CD4-positive, alpha-beta T cell (primary cell): ENCODE results near the gene NNMT. TPM values are rescaled to one million over a fixed set of nuclear protein-coding genes. Genes with fewer than 3 reads are reported as not detected.

Experiments
- ATAC-seq: fragments of 200-7000 bp; cut with Tn5 transposase; one replicate; pipeline ENCODE4 v1.10.0; 2022; ENCODE audit warnings: mild to moderate bottlenecking; ENCODE audit not compliant: poor library complexity
- CTCF ChIA-PET: fragments of 350-600 bp; sonication (Branson Sonifier 250); formaldehyde crosslinking; loops from one replicate; lab custom pipeline; 2021; ENCODE audit warnings: antibody characterized with exemption, inconsistent platforms; lab: Charles Lee
- POLR2A ChIA-PET: fragments of 350-600 bp; sonication (Branson Sonifier 250); formaldehyde crosslinking; loops from one replicate; lab custom pipeline; 2021; ENCODE audit warnings: antibody characterized with exemption, inconsistent platforms; lab: Charles Lee
- DNase-seq, 14 experiments: peaks; one replicate each; pipeline ENCODE4 v3.0.0-alpha.2; 2013 to 2020; ENCODE audit warnings: mixed read lengths in 2 of 14
- H3K27ac ChIP-seq, 2 donors: one replicate each; pipeline versions ENCODE4 v1.5.1 to v1.7.0; 2013; ENCODE audit warnings: low read length in 2 of 2, low read depth in 1 of 2, mild to moderate bottlenecking in 1 of 2
- H3K27me3 ChIP-seq, 2 experiments: 1 replicate in 1 of 2; 2 replicates in 1 of 2; pipeline versions ENCODE4 v1.6.1 to v1.7.0; 2013; ENCODE audit warnings: low read length in 2 of 2, control low read depth in 1 of 2, mild to moderate bottlenecking in 1 of 2, moderate library complexity in 1 of 2; ENCODE audit not compliant: insufficient read depth in 2 of 2, control insufficient read depth in 1 of 2
- H3K36me3 ChIP-seq: one replicate; pipeline ENCODE4 v1.6.1; 2013; ENCODE audit warnings: low read length, control low read depth; ENCODE audit not compliant: insufficient read depth
- H3K4me1 ChIP-seq: one replicate; pipeline ENCODE4 v1.6.1; 2013; ENCODE audit warnings: low read length, control low read depth; ENCODE audit not compliant: insufficient read depth
- H3K4me3 ChIP-seq: one replicate; pipeline ENCODE4 v1.5.1; 2013; ENCODE audit warnings: mild to moderate bottlenecking, low read length, moderate library complexity
- H3K9me3 ChIP-seq, 2 experiments: 1 replicate in 1 of 2; 2 replicates in 1 of 2; pipeline versions ENCODE4 v1.6.1 to v1.7.0; 2013; ENCODE audit warnings: low read length in 2 of 2, mild to moderate bottlenecking in 2 of 2, control low read depth in 1 of 2, moderate library complexity in 1 of 2; ENCODE audit not compliant: control insufficient read depth in 1 of 2, insufficient read depth in 1 of 2
- H3K27ac Mint-ChIP-seq: one replicate; pipeline ENCODE4 v1.8.0; 2020; ENCODE audit warnings: mixed read lengths
- H3K27me3 Mint-ChIP-seq: one replicate; pipeline ENCODE4 v1.8.0; 2021; ENCODE audit warnings: mixed read lengths
- H3K36me3 Mint-ChIP-seq: one replicate; pipeline ENCODE4 v1.8.0; 2021; ENCODE audit warnings: low read depth, mixed read lengths
- H3K4me1 Mint-ChIP-seq: one replicate; pipeline ENCODE4 v1.8.0; 2021; ENCODE audit warnings: low read depth, mixed read lengths
- H3K4me3 Mint-ChIP-seq: one replicate; pipeline ENCODE4 v1.8.0; 2020; ENCODE audit warnings: mild to moderate bottlenecking, mixed read lengths
- H3K9me3 Mint-ChIP-seq: one replicate; pipeline ENCODE4 v1.8.0; 2020; ENCODE audit warnings: mixed read lengths
- CTCF ChIP-seq: fragments of 200-600 bp; IDR thresholded peaks from one replicate; pipeline ENCODE4 v1.8.0; 2022; ENCODE audit warnings: antibody characterized with exemption, mild to moderate bottlenecking
- intact Hi-C, 2 experiments: fragments of 100-400 bp; cut with DNase I in 1 of 2; cut with micrococcal nuclease in 1 of 2; formaldehyde crosslinking; loops; one replicate each; pipeline versions ENCODE4 v1.15.1 to v1.9.0; 2023 to 2025; cut with DNase I, micrococcal nuclease
- total RNA-seq, 174 experiments: library from RNA in 2 of 174; stranded (reverse) in 2 of 174; gene quantifications; one replicate each; pipeline ENCODE4 v1.2.3 and lab custom pipeline; 2021 to 2026

The NNMT gene
- total RNA-seq, 2 experiments from 2014 or later, result not detected

GRCh38 chr11:114310095-114310494 is 13.9 kb downstream of the NNMT start:
- no peak for TF ChIP-seq CTCF
- POLR2A ChIA-PET, result no interaction called here
- no peak overlapping the region for H3K27ac Mint-ChIP-seq
- Histone ChIP-seq H3K27ac (no peak overlapping the region), H3K4me3 (no peak overlapping the region), H3K36me3 (no peaks in the 10 kb centered on the region), H3K4me1 (peaks cover 2% of the 10 kb centered on the region), H3K9me3 (peaks cover 0 to 5% of the 10 kb centered on the region in 2 experiments), H3K27me3 (peaks cover 15 to 17% of the 10 kb centered on the region in 2 experiments)
- no peak for DNase-seq
- intact Hi-C loops, result no loop called here
- H3K27me3 Mint-ChIP-seq, result peaks cover 48% of the 10 kb centered on the region
- H3K4me3 Mint-ChIP-seq, result no peak overlapping the region
- CTCF ChIA-PET, result no interaction called here
- no peaks in the 10 kb centered on the region for H3K36me3 Mint-ChIP-seq
- no peaks in the 10 kb centered on the region for H3K9me3 Mint-ChIP-seq
- H3K4me1 Mint-ChIP-seq, result peaks cover 10% of the 10 kb centered on the region
- ATAC-seq, result no peak

GRCh38 chr11:114311946-114312345 is 15.7 kb downstream of the NNMT start:
- Histone ChIP-seq H3K36me3 (no peaks in the 10 kb centered on the region), H3K27me3 (peaks cover 15 to 17% of the 10 kb centered on the region in 2 experiments), H3K27ac (no peak overlapping the region), H3K4me3 (no peak overlapping the region), H3K9me3 (peaks cover 0 to 5% of the 10 kb centered on the region in 2 experiments), H3K4me1 (peaks cover 3% of the 10 kb centered on the region)
- no peak for ATAC-seq
- H3K27ac Mint-ChIP-seq, result no peak overlapping the region
- no peak for TF ChIP-seq CTCF
- no peaks in the 10 kb centered on the region for H3K36me3 Mint-ChIP-seq
- ChIA-PET CTCF (no interaction called here), POLR2A (no interaction called here)
- H3K4me1 Mint-ChIP-seq, result peaks cover 28% of the 10 kb centered on the region
- DNase-seq, result no peak
- no peak overlapping the region for H3K4me3 Mint-ChIP-seq
- H3K27me3 Mint-ChIP-seq, result peaks cover 40% of the 10 kb centered on the region
- H3K9me3 Mint-ChIP-seq, result no peaks in the 10 kb centered on the region
- intact Hi-C loops, result no loop called here

- POLR2A ChIA-PET, result no interaction called here
- Mint-ChIP-seq H3K4me1 (peaks cover 38% of the 10 kb centered on the region), H3K4me3 (no peak overlapping the region), H3K36me3 (no peaks in the 10 kb centered on the region), H3K27ac (no peak overlapping the region), H3K27me3 (peaks cover 18% of the 10 kb centered on the region), H3K9me3 (no peaks in the 10 kb centered on the region)
- no peaks in the 10 kb centered on the region for H3K36me3 ChIP-seq
- ATAC-seq (no peak), DNase-seq (no peak)
- CTCF ChIA-PET, result no interaction called here
- peaks cover 8 to 9% of the 10 kb centered on the region in 2 experiments for H3K27me3 ChIP-seq
- TF ChIP-seq CTCF, result no peak
- no peak overlapping the region for H3K27ac ChIP-seq
- no peak overlapping the region for H3K4me3 ChIP-seq
- peaks cover 0 to 5% of the 10 kb centered on the region in 2 experiments for H3K9me3 ChIP-seq
- H3K4me1 ChIP-seq, result peaks cover 14% of the 10 kb centered on the region
- intact Hi-C loops, result no loop called here
Observed at GRCh38 chr11:114314096-114314495, 17.9 kb downstream of the NNMT start.
